Liver (tissue), 3 donors: ENCODE data around the gene FRA10AC1.

ENCODE experiments used
- EGR1 ChIP-seq, 2 donors: IDR thresholded peaks; 2 replicates each; pipeline ENCODE4 v1.6.1; 2016 to 2018; ENCODE audit warnings: antibody characterized with exemption in 2 of 2, low read depth in 2 of 2
- FOXA1 ChIP-seq: IDR thresholded peaks from 2 replicates; pipeline ENCODE4 v1.6.1; 2016; ENCODE audit warnings: antibody characterized with exemption
- MAX ChIP-seq: IDR thresholded peaks from 2 replicates; pipeline ENCODE4 v1.6.1; 2016; ENCODE audit warnings: antibody characterized with exemption
- RAD21 ChIP-seq, 2 donors: IDR thresholded peaks; 2 replicates each; pipeline ENCODE4 v1.6.1; 2016; ENCODE audit warnings: antibody characterized with exemption in 2 of 2, mild to moderate bottlenecking in 2 of 2
- TF ChIP-seq, protein P1 (sequence below): fragments of 150-350 bp; IDR thresholded peaks from 2 replicates; pipeline ENCODE4 v1.5.1; 2017; ENCODE audit warnings: improper control_type of control experiment, low read depth, low read length; ENCODE audit not compliant: missing input control
- TF ChIP-seq, protein P2 (sequence below): IDR thresholded peaks from 2 replicates; pipeline ENCODE4 v1.6.1; 2016; ENCODE audit warnings: antibody characterized with exemption
- TF ChIP-seq, protein P3 (sequence below): IDR thresholded peaks from 2 replicates; pipeline ENCODE4 v1.6.1; 2016; ENCODE audit warnings: antibody characterized with exemption, mild to moderate bottlenecking
- TF ChIP-seq, protein P4 (sequence below): IDR thresholded peaks from 2 replicates; pipeline ENCODE4 v1.6.1; 2016; ENCODE audit warnings: antibody characterized with exemption
- donor health status: healthy.
- donor health status: healthy.

DNA sequence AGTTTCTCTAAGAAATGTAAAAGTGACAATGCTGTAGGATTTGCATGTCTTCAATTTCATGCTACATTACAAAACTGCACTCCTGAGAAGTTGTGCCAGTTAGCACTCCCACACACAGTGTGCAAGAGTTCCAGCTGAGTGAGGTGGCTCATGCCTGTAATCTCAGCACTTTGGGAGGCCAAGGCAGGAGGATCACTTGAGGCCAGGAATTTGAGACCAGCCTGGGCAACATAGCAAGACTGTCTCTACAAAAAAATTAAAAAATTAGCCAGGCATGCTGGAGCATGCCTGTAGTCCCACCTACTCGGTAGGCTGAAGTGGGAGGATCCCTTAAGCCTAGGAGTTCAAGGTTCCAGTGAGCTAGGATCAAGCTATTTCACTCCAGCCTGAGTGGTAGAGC lies 44.6 kb downstream of the FRA10AC1 start:
- TF ChIP-seq EGR1 (IDR thresholded peaks at IDR 0.05; ENCODE audit: low read depth in 2 of 2) (no peak), MAX (no peak), FOXA1 (no peak), RAD21 (IDR thresholded peaks at IDR 0.05) (no peak)
- TF ChIP-seq, protein P1, sequence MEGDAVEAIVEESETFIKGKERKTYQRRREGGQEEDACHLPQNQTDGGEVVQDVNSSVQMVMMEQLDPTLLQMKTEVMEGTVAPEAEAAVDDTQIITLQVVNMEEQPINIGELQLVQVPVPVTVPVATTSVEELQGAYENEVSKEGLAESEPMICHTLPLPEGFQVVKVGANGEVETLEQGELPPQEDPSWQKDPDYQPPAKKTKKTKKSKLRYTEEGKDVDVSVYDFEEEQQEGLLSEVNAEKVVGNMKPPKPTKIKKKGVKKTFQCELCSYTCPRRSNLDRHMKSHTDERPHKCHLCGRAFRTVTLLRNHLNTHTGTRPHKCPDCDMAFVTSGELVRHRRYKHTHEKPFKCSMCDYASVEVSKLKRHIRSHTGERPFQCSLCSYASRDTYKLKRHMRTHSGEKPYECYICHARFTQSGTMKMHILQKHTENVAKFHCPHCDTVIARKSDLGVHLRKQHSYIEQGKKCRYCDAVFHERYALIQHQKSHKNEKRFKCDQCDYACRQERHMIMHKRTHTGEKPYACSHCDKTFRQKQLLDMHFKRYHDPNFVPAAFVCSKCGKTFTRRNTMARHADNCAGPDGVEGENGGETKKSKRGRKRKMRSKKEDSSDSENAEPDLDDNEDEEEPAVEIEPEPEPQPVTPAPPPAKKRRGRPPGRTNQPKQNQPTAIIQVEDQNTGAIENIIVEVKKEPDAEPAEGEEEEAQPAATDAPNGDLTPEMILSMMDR, result no peak
- TF ChIP-seq, protein P2, sequence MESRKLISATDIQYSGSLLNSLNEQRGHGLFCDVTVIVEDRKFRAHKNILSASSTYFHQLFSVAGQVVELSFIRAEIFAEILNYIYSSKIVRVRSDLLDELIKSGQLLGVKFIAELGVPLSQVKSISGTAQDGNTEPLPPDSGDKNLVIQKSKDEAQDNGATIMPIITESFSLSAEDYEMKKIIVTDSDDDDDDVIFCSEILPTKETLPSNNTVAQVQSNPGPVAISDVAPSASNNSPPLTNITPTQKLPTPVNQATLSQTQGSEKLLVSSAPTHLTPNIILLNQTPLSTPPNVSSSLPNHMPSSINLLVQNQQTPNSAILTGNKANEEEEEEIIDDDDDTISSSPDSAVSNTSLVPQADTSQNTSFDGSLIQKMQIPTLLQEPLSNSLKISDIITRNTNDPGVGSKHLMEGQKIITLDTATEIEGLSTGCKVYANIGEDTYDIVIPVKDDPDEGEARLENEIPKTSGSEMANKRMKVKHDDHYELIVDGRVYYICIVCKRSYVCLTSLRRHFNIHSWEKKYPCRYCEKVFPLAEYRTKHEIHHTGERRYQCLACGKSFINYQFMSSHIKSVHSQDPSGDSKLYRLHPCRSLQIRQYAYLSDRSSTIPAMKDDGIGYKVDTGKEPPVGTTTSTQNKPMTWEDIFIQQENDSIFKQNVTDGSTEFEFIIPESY, result no peak
- TF ChIP-seq, protein P3, sequence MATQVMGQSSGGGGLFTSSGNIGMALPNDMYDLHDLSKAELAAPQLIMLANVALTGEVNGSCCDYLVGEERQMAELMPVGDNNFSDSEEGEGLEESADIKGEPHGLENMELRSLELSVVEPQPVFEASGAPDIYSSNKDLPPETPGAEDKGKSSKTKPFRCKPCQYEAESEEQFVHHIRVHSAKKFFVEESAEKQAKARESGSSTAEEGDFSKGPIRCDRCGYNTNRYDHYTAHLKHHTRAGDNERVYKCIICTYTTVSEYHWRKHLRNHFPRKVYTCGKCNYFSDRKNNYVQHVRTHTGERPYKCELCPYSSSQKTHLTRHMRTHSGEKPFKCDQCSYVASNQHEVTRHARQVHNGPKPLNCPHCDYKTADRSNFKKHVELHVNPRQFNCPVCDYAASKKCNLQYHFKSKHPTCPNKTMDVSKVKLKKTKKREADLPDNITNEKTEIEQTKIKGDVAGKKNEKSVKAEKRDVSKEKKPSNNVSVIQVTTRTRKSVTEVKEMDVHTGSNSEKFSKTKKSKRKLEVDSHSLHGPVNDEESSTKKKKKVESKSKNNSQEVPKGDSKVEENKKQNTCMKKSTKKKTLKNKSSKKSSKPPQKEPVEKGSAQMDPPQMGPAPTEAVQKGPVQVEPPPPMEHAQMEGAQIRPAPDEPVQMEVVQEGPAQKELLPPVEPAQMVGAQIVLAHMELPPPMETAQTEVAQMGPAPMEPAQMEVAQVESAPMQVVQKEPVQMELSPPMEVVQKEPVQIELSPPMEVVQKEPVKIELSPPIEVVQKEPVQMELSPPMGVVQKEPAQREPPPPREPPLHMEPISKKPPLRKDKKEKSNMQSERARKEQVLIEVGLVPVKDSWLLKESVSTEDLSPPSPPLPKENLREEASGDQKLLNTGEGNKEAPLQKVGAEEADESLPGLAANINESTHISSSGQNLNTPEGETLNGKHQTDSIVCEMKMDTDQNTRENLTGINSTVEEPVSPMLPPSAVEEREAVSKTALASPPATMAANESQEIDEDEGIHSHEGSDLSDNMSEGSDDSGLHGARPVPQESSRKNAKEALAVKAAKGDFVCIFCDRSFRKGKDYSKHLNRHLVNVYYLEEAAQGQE, result no peak
- TF ChIP-seq, protein P4, sequence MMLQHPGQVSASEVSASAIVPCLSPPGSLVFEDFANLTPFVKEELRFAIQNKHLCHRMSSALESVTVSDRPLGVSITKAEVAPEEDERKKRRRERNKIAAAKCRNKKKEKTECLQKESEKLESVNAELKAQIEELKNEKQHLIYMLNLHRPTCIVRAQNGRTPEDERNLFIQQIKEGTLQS, result no peak
